Caco-2 (cell line): ENCODE measurements around the gene TMPRSS4. TPM values are rescaled to one million over a fixed set of nuclear protein-coding genes. Genes with fewer than 3 reads are reported as not detected.
A peak's percentile ranks its signal among the peaks of the same experiment; 100 is the strongest.

Experiments
- BruUV-seq: library from RNA; stranded (reverse); fragments of 400-500 nt; replicated peaks from 2 replicates; lab custom pipeline; 2021; lab: Mats Ljungman, UMichigan
- CTCF ChIA-PET: fragments of 300-600 bp; sonication (Branson Sonifier 250); formaldehyde crosslinking; loops from one replicate; lab custom pipeline; 2022; ENCODE audit warnings: antibody characterized with exemption; lab: Charles Lee
- POLR2A ChIA-PET: fragments of 300-600 bp; sonication (Branson Sonifier 250); formaldehyde crosslinking; loops from one replicate; lab custom pipeline; 2022; ENCODE audit warnings: antibody characterized with exemption; lab: Charles Lee
- DNase-seq, 2 experiments: peaks; one replicate each; pipeline versions ENCODE4 v3.0.0 to v3.0.0-alpha.2; 2020 to 2022
- H3K27me3 ChIP-seq: replicated peaks from 2 replicates; pipeline ENCODE4 v1.6.0; 2011; ENCODE audit warnings: low read length; ENCODE audit not compliant: control insufficient read depth, insufficient read depth
- H3K36me3 ChIP-seq: 2 replicates; pipeline ENCODE4 v1.5.1; 2011; ENCODE audit warnings: low read length; ENCODE audit not compliant: control insufficient read depth, insufficient read depth
- H3K4me1 ChIP-seq: fragments of 250-450 bp; sonication (Bioruptor Pico); 2 replicates; pipeline ENCODE4 v1.5.1; 2020; ENCODE audit warnings: mild to moderate bottlenecking
- H3K4me3 ChIP-seq: 2 replicates; pipeline ENCODE4 v1.5.1; 2011; ENCODE audit warnings: low read depth, mild to moderate bottlenecking, control low read depth, low read length
- H3K9me3 ChIP-seq: fragments of 250-450 bp; sonication (Bioruptor Pico); 2 replicates; pipeline ENCODE4 v1.5.1; 2020; ENCODE audit warnings: mild to moderate bottlenecking, moderate library complexity
- H3K27ac Mint-ChIP-seq: one replicate; pipeline ENCODE4 v1.8.0; 2022; ENCODE audit warnings: mixed read lengths; ENCODE audit not compliant: unreplicated experiment
- H3K27me3 Mint-ChIP-seq: one replicate; pipeline ENCODE4 v1.8.0; 2022; ENCODE audit warnings: mixed read lengths; ENCODE audit not compliant: insufficient read depth, unreplicated experiment
- H3K36me3 Mint-ChIP-seq: one replicate; pipeline ENCODE4 v1.8.0; 2022; ENCODE audit warnings: mild to moderate bottlenecking, mixed read lengths; ENCODE audit not compliant: insufficient read depth, unreplicated experiment
- H3K4me1 Mint-ChIP-seq: one replicate; pipeline ENCODE4 v1.8.0; 2022; ENCODE audit warnings: low read depth, mixed read lengths; ENCODE audit not compliant: unreplicated experiment
- H3K4me3 Mint-ChIP-seq: one replicate; pipeline ENCODE4 v1.8.0; 2022; ENCODE audit warnings: mild to moderate bottlenecking, moderate library complexity, mixed read lengths; ENCODE audit not compliant: unreplicated experiment
- H3K9me3 Mint-ChIP-seq: one replicate; pipeline ENCODE4 v1.8.0; 2022; ENCODE audit warnings: mixed read lengths; ENCODE audit not compliant: unreplicated experiment
- CTCF ChIP-seq, 2 experiments: fragments of 200-600 bp in 1 of 2; IDR thresholded peaks; 1 replicate in 1 of 2; 2 replicates in 1 of 2; pipeline versions ENCODE4 v1.5.1 to v1.8.0; 2011 to 2022; ENCODE audit warnings: antibody characterized with exemption in 1 of 2, control low read depth in 1 of 2, inconsistent platforms in 1 of 2, low read depth in 1 of 2, low read length in 1 of 2, mild to moderate bottlenecking in 1 of 2, moderate library complexity in 1 of 2; ENCODE audit not compliant: insufficient read depth in 1 of 2, severe bottlenecking in 1 of 2, unreplicated experiment in 1 of 2
- intact Hi-C: fragments of 100-400 bp; cut with micrococcal nuclease; formaldehyde crosslinking; loops from one replicate; pipeline ENCODE4 v1.10.0; 2022; ENCODE audit not compliant: unreplicated experiment
- total RNA-seq: library from RNA; stranded (reverse); gene quantifications from 2 replicates; pipeline ENCODE4 v1.2.3, GENCODE V29; 2022

The TMPRSS4 gene
- total RNA-seq, 1 experiment from 2014 or later = 86.4 TPM

- Mint-ChIP-seq H3K27me3 (no peaks in the 10 kb centered on the region), H3K4me3 (no peak overlapping the region), H3K27ac (peak overlapping the region; percentile 2), H3K9me3 (no peaks in the 10 kb centered on the region), H3K36me3 (no peaks in the 10 kb centered on the region), H3K4me1 (peaks cover 42% of the 10 kb centered on the region)
- Histone ChIP-seq H3K4me1 (peaks cover 33% of the 10 kb centered on the region), H3K27me3 (no peaks in the 10 kb centered on the region), H3K4me3 (no peak overlapping the region), H3K36me3 (no peaks in the 10 kb centered on the region), H3K9me3 (no peaks in the 10 kb centered on the region)
- DNase-seq = no peak
- TF ChIP-seq CTCF (IDR thresholded peaks at IDR 0.05; ENCODE audit: insufficient read depth in 1 of 2, low read depth in 1 of 2, low read length in 1 of 2, severe bottlenecking in 1 of 2, unreplicated experiment in 1 of 2) = no peak
- CTCF ChIA-PET = interaction anchor here (1.2 kb wide), 1 partner anchor 22 kb away, joined by 6 read pairs; no protein-coding TSS in a partner anchor
- POLR2A ChIA-PET = no interaction called here
- intact Hi-C loops = no loop called here
- BruUV-seq = no TSS peak
These were observed 2.7 kb upstream of the TMPRSS4 start for GRCh38 chr11:118074091-118074685.

DNA sequence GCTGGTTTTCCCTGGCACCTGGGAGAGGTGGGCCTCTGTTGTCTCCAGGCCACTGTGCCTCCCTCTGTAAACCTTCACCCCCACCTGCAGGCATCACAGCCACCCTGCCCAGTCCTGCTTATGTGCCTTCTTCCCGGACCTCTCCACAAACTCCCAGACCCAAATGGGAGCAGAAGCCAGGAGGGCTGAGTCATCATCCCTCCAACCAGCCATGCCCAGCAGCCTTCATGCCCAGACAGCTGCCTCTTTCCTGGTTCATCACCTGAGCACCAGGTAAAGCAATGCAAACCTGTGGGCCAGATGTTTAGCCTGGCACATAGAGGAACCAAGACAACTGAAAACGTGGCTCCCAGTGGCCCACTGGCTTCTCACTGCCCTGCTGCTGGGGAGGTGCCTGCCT, 2.1 kb upstream of the TMPRSS4 start:
- Histone ChIP-seq H3K4me1 (peaks cover 33% of the 10 kb centered on the region), H3K4me3 (no peak overlapping the region), H3K27me3 (no peaks in the 10 kb centered on the region), H3K9me3 (no peaks in the 10 kb centered on the region), H3K36me3 (no peaks in the 10 kb centered on the region)
- BruUV-seq = no TSS peak
- intact Hi-C loops = loop anchor here (5.0 kb wide), 1 partner anchor 68 kb away; no protein-coding TSS in a partner anchor
- Mint-ChIP-seq H3K36me3 (peaks cover 1% of the 10 kb centered on the region), H3K9me3 (no peaks in the 10 kb centered on the region), H3K27me3 (no peaks in the 10 kb centered on the region), H3K4me3 (no peak overlapping the region), H3K4me1 (peaks cover 42% of the 10 kb centered on the region), H3K27ac (peak overlapping the region; percentile 98)
- CTCF ChIA-PET = interaction anchor here (0.6 to 1.2 kb wide), 2 partner anchors 21 to 175 kb away, joined by 3 to 6 read pairs; no protein-coding TSS in a partner anchor
- no peak for TF ChIP-seq CTCF (IDR thresholded peaks at IDR 0.05; ENCODE audit: insufficient read depth in 1 of 2, low read depth in 1 of 2, low read length in 1 of 2, severe bottlenecking in 1 of 2, unreplicated experiment in 1 of 2)
- DNase-seq = no peak
- POLR2A ChIA-PET = no interaction called here

DNA sequence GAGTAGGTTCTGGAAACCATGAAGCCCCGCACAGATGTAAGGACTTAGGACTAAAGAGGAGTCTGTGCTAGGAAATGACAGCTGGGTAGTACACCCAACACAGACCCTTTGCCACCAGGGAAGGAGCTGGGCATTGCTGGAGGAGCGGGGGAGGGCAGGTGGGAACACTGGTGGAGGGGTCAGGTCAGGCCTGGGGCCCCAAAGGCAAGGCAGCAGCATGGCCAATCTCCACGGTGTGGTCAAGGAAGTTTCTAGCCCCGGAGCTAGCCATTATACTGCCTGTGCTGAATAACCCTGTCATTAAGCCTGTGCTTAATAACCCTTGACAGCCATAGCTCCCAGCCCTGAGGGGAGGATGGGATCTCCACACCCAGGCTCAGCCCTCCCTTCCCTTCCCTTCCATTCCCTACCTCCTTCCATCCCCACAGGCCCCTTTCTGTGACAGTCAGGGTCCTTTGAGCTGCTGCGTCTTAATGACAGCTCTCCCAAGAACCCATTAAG, 2.1 kb downstream of the TMPRSS4 start:
- no peak for TF ChIP-seq CTCF (IDR thresholded peaks at IDR 0.05; ENCODE audit: insufficient read depth in 1 of 2, low read depth in 1 of 2, low read length in 1 of 2, severe bottlenecking in 1 of 2, unreplicated experiment in 1 of 2)
- CTCF ChIA-PET = interaction anchor here (0.7 to 1.8 kb wide), 3 partner anchors 9 to 1189 kb away, joined by 3 to 7 read pairs (median 5); no protein-coding TSS in a partner anchor
- peak overlapping the region; percentile 59 for H3K4me3 Mint-ChIP-seq
- H3K27me3 Mint-ChIP-seq = no peaks in the 10 kb centered on the region
- peaks cover 18% of the 10 kb centered on the region for H3K36me3 Mint-ChIP-seq
- Histone ChIP-seq H3K27me3 (no peaks in the 10 kb centered on the region), H3K36me3 (peaks cover 5% of the 10 kb centered on the region), H3K4me3 (no peak overlapping the region), H3K9me3 (no peaks in the 10 kb centered on the region), H3K4me1 (peaks cover 47% of the 10 kb centered on the region)
- POLR2A ChIA-PET = interaction anchor here (1.0 kb wide), 1 partner anchor 12 kb away, joined by 4 read pairs; no protein-coding TSS in a partner anchor
- intact Hi-C loops = loop anchor here (5.0 kb wide), 1 partner anchor 63 kb away; no protein-coding TSS in a partner anchor
- no TSS peak for BruUV-seq
- H3K9me3 Mint-ChIP-seq = no peaks in the 10 kb centered on the region
- DNase-seq = peak in 1 of 2 experiments; percentile 66
- peak overlapping the region; percentile 98 for H3K27ac Mint-ChIP-seq
- peaks cover 60% of the 10 kb centered on the region for H3K4me1 Mint-ChIP-seq
